ENCODE measurements around the gene TUFT1. TPM values are rescaled to one million over a fixed set of nuclear protein-coding genes. Genes with fewer than 3 reads are reported as not detected.

The TUFT1 gene
- total RNA-seq, result 1 to 10 TPM; 2.0 to 2.3 TPM

DNA sequence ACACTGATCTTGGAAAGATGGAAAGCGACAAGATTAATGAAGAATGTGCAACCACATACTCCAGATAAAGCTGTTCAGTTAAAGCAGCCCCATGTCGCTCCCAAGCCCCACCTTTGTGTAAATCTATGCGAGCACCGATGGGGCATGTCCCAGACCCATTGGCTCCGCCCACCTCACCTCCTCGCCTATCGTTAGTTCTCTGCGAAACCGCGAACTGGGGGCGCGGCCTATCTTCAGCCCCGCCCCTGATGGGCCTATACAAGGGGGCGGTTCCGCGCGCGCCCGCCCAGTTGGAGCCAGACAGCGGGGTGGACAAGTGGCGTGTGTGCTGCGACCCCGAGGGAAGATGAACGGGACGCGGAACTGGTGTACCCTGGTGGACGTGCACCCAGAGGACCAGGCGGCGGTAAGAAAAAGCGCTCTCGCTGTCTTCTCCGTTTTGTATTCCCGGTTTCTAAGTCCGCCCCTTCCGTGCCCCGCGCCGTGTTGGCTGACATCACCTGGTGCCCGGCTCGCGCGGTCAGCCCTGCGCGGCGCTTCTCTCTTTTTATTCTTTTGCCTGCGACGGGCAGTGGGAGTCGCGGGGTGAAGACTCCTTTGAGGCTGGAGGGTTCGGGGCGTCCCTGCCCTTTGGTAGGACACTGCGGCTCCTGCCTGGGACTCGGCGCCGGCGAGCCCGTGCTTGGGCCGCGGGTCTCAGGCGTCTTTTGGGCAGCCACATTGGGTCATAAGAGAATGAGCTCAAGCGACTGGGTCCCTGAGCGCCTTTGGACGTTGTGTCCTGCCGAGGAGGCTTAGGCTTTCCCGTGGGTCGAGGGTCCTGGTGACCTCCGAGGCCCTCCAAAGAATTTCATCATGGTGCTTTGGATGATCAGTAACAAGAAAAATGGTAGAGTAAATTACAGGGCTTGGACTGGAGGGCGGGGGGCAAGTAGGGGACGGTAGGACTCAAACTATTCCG lies at the start of gene TUFT1:
TSS of gene TUFT1 (plus strand) at position 289 of the 961 bp plus-strand sequence. CDS start at position 347, 58 bp downstream.
- H3K27ac Mint-ChIP-seq, result peak within 1 kb of the TSS in 1 of 2 donors; percentile 76
- ATAC-seq (peak; percentile 99), DNase-seq (ENCODE audit: low spot score) (peak; percentile 92)
- H3K27me3 Mint-ChIP-seq, result peaks cover 14 to 20% of the 10 kb centered on the region in 2 donors
- H3K4me1 Mint-ChIP-seq (ENCODE audit: low read depth in 2 of 2), result peaks cover 15 to 18% of the 10 kb centered on the region in 2 donors
- H3K36me3 Mint-ChIP-seq, result no peaks in the 10 kb centered on the region
- H3K4me3 Mint-ChIP-seq, result peak within 1 kb of the TSS; percentile 96
- H3K9me3 Mint-ChIP-seq, result no peaks in the 10 kb centered on the region

DNA sequence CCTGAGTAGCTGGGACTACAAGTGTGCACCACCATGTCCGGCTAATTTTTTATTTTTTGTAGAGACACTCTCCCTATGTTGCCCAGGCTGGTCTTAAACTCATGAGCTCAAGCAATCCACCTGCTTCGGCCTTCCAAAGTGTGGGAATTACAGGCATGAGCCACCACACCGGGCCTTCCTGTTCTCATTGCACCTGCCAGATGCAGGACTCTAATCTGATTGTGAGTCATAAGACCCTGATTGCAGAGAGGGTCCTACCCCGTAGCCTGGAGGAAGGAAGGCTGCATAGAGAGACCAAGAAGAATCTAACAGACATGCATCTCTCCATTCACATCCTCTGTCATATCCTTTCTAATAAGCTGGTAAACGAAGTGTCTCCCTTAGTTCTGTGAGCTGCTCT lies 48.5 kb upstream of the TUFT1 start:
- Mint-ChIP-seq H3K4me1 (ENCODE audit: low read depth in 2 of 2) (no peaks in the 10 kb centered on the region), H3K36me3 (no peaks in the 10 kb centered on the region), H3K27me3 (peaks cover 0 to 7% of the 10 kb centered on the region in 2 donors), H3K9me3 (no peaks in the 10 kb centered on the region), H3K4me3 (no peak overlapping the region), H3K27ac (no peak overlapping the region)
- DNase-seq (ENCODE audit: low spot score) (no peak), ATAC-seq (no peak)

GRCh38 chr1:151492120-151492519 lies 48.0 kb upstream of the TUFT1 start:
- DNase-seq (ENCODE audit: low spot score), result no peak
- H3K36me3 Mint-ChIP-seq, result no peaks in the 10 kb centered on the region
- H3K27ac Mint-ChIP-seq, result no peak overlapping the region
- ATAC-seq, result no peak
- no peak overlapping the region for H3K4me3 Mint-ChIP-seq
- H3K27me3 Mint-ChIP-seq, result peaks cover 0 to 7% of the 10 kb centered on the region in 2 donors
- no peaks in the 10 kb centered on the region for H3K9me3 Mint-ChIP-seq
- H3K4me1 Mint-ChIP-seq (ENCODE audit: low read depth in 2 of 2), result no peaks in the 10 kb centered on the region

- Mint-ChIP-seq H3K9me3 (no peaks in the 10 kb centered on the region), H3K27me3 (peaks cover 0 to 7% of the 10 kb centered on the region in 2 donors), H3K4me3 (no peak overlapping the region), H3K27ac (no peak overlapping the region), H3K36me3 (no peaks in the 10 kb centered on the region), H3K4me1 (ENCODE audit: low read depth in 2 of 2) (no peaks in the 10 kb centered on the region)
- DNase-seq (ENCODE audit: low spot score), result no peak
- no peak for ATAC-seq
These were observed 47.1 kb upstream of the TUFT1 start for GRCh38 chr1:151493042-151493441.

DNA sequence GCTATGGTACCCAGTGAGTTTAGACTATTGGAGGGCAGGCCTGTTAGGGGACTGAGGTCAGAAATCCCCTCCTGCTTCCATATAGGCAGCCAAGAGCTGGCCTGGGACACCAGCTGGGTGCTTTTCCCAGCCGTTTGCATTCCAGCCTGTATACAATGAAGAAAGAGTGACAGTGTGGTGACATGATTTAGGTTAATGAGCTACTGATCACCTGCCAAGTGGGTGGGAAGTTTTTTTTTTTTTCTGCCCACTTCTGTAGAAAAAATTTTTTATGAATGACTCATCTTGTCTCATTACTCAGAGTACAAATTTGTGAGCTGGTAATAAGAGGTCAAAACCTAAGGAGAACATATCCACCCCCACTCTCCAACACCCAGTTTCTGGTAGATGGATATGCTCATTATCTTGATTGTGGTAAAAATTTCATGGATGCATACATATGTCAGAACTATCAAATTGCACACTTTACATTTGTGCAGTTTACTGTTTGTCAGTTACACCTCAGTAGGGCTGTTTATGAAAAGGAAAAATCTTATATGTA lies 45.3 kb upstream of the TUFT1 start:
- Mint-ChIP-seq H3K27me3 (peaks cover 0 to 7% of the 10 kb centered on the region in 2 donors), H3K4me3 (no peak overlapping the region), H3K4me1 (ENCODE audit: low read depth in 2 of 2) (no peaks in the 10 kb centered on the region), H3K36me3 (no peaks in the 10 kb centered on the region), H3K27ac (no peak overlapping the region), H3K9me3 (no peaks in the 10 kb centered on the region)
- no peak for ATAC-seq
- no peak for DNase-seq (ENCODE audit: low spot score)

DNA sequence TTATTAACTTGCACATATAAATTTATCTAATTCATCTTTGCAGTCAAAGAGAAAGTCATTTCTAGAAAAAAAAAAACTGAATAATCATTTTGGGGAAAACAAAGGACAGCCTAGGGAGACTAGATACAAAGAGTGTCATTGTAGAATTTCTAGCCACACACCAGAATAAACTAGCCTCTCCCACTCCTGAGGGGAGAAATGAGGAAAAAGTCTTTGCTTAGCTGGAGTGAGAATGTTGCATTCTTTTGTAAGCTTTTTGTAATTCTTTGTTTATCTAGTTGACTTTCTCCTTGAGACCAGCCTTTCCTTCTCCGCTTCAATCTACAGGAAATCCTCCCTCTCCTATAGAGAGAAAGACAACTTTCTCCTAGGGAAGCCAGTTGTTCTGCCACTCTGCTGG lies 44.8 kb upstream of the TUFT1 start:
- DNase-seq (ENCODE audit: low spot score) (no peak), ATAC-seq (no peak)
- H3K4me1 Mint-ChIP-seq (ENCODE audit: low read depth in 2 of 2), result no peaks in the 10 kb centered on the region
- H3K9me3 Mint-ChIP-seq, result no peaks in the 10 kb centered on the region
- no peak overlapping the region for H3K4me3 Mint-ChIP-seq
- H3K27ac Mint-ChIP-seq, result no peak overlapping the region
- peaks cover 0 to 7% of the 10 kb centered on the region in 2 donors for H3K27me3 Mint-ChIP-seq
- no peaks in the 10 kb centered on the region for H3K36me3 Mint-ChIP-seq

- no peak overlapping the region for H3K4me3 Mint-ChIP-seq
- no peaks in the 10 kb centered on the region for H3K9me3 Mint-ChIP-seq
- no peak overlapping the region for H3K27ac Mint-ChIP-seq
- H3K4me1 Mint-ChIP-seq (ENCODE audit: low read depth in 2 of 2), result no peaks in the 10 kb centered on the region
- H3K27me3 Mint-ChIP-seq, result no peaks in the 10 kb centered on the region
- no peaks in the 10 kb centered on the region for H3K36me3 Mint-ChIP-seq
- DNase-seq (ENCODE audit: low spot score) (no peak), ATAC-seq (no peak)
These were observed 40.7 kb upstream of the TUFT1 start for GRCh38 chr1:151499365-151499764.

- Mint-ChIP-seq H3K9me3 (no peaks in the 10 kb centered on the region), H3K27ac (no peak overlapping the region), H3K27me3 (no peaks in the 10 kb centered on the region), H3K4me3 (no peak overlapping the region), H3K4me1 (ENCODE audit: low read depth in 2 of 2) (no peaks in the 10 kb centered on the region), H3K36me3 (no peaks in the 10 kb centered on the region)
- DNase-seq (ENCODE audit: low spot score) (no peak), ATAC-seq (no peak)
These were observed 40.2 kb upstream of the TUFT1 start for GRCh38 chr1:151499930-151500329.

DNA sequence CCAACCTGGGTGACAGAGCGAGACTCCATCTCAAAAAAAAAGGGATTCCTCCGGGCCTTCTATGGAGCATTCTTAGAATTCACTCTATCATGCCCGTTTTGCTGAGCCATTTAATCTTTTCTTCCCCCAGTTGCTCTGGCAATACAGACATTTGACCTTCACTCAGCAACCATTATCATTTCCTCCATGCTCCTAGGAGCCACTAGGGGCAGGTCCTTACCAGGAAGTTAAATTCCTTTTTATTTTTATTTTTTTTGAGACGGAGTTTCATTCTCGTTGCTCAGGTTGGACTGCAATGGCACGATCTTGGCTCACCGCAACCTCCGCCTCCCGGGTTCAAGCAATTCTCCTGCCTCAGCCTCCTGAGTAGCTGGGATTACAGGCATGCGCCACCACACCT lies 38.6 kb upstream of the TUFT1 start:
- no peaks in the 10 kb centered on the region for H3K9me3 Mint-ChIP-seq
- H3K4me3 Mint-ChIP-seq, result no peak overlapping the region
- no peak for DNase-seq (ENCODE audit: low spot score)
- H3K27me3 Mint-ChIP-seq, result peaks cover 0 to 3% of the 10 kb centered on the region in 2 donors
- no peaks in the 10 kb centered on the region for H3K36me3 Mint-ChIP-seq
- H3K4me1 Mint-ChIP-seq (ENCODE audit: low read depth in 2 of 2), result peaks cover 0 to 2% of the 10 kb centered on the region in 2 donors
- no peak overlapping the region for H3K27ac Mint-ChIP-seq
- no peak for ATAC-seq

GRCh38 chr1:151502035-151502700 lies 37.9 kb upstream of the TUFT1 start:
- no peaks in the 10 kb centered on the region for H3K36me3 Mint-ChIP-seq
- H3K27me3 Mint-ChIP-seq, result peaks cover 0 to 3% of the 10 kb centered on the region in 2 donors
- H3K27ac Mint-ChIP-seq, result no peak overlapping the region
- H3K9me3 Mint-ChIP-seq, result no peaks in the 10 kb centered on the region
- no peak overlapping the region for H3K4me3 Mint-ChIP-seq
- ATAC-seq (no peak), DNase-seq (ENCODE audit: low spot score) (no peak)
- peaks cover 0 to 2% of the 10 kb centered on the region in 2 donors for H3K4me1 Mint-ChIP-seq (ENCODE audit: low read depth in 2 of 2)

DNA sequence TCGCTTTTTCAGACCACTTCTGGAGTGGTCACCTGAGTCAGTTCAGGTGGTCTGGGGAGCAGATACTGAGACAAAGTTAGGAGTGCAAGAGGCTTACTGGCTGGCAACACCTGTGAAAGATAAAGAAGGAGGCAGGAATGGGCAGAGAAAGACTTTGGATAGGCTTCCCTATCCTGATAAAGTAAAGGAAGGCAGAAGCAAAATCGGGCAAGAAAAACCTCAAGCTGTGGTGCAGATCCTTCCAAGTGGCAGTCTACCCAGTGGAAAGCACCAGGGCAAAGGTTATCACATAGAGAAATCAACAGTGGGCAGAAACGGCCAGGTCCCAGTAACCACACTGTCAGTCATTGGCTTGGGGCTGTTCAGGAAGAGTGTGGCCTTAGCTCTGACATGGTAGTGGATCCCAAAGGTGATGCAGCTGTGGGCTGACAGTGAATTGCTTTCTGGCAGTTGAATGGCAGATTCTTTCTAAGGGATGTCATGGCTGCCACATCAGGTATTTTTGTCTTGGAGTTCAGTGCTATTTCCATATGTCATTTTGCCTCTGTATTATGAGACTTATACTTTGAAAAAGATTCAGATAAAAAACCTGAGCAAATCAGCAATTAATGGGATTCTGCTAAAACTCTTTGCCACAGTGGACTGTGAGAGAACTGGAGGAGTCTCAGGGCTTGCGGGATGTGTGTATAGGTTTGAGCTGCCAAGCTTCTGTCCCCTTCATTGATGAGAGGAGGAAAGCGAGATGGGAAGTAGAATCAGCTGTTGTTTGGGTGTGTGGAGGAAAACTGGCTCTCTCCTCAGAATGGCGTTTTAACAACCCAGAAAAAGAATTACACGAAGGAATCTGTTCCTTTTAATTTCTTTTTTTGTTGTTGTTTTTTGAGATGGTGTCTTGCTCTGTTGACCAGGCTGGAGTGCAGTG lies 37.0 kb upstream of the TUFT1 start:
- peak in 1 of 2 donors; percentile 45 for ATAC-seq
- H3K27ac Mint-ChIP-seq, result no peak overlapping the region

DNA sequence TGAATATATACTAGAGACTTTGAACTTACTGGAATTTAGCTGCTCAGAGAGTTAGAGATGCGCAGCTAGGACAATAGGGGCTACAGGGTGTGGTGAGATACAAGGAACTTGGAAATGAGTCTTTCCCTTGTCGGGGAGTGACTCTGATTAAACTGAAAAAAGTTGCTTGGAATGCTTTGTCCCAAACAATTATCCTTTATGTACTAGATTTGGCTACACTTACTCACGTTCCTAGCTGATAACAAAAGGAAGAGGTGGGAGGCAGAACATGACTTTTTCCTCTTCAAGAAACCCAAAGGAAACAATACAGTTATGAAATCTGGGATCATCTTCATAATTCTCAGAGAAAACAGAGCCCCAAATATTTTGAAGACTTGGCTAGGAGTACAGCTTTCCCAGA lies 35.9 kb upstream of the TUFT1 start:
- peaks cover 0 to 3% of the 10 kb centered on the region in 2 donors for H3K27me3 Mint-ChIP-seq
- H3K36me3 Mint-ChIP-seq, result no peaks in the 10 kb centered on the region
- H3K9me3 Mint-ChIP-seq, result no peaks in the 10 kb centered on the region
- H3K4me1 Mint-ChIP-seq (ENCODE audit: low read depth in 2 of 2), result peaks cover 0 to 2% of the 10 kb centered on the region in 2 donors
- no peak for DNase-seq (ENCODE audit: low spot score)
- H3K27ac Mint-ChIP-seq, result no peak overlapping the region
- ATAC-seq, result no peak
- no peak overlapping the region for H3K4me3 Mint-ChIP-seq

More for the DNA sequence above, 37.0 kb upstream of the TUFT1 start:
- H3K4me1 Mint-ChIP-seq (ENCODE audit: low read depth in 2 of 2), result peaks cover 0 to 2% of the 10 kb centered on the region in 2 donors
- H3K36me3 Mint-ChIP-seq, result no peaks in the 10 kb centered on the region
- no peak for DNase-seq (ENCODE audit: low spot score)
- peaks cover 0 to 3% of the 10 kb centered on the region in 2 donors for H3K27me3 Mint-ChIP-seq
- H3K9me3 Mint-ChIP-seq, result no peaks in the 10 kb centered on the region
- H3K4me3 Mint-ChIP-seq, result no peak overlapping the region

DNA sequence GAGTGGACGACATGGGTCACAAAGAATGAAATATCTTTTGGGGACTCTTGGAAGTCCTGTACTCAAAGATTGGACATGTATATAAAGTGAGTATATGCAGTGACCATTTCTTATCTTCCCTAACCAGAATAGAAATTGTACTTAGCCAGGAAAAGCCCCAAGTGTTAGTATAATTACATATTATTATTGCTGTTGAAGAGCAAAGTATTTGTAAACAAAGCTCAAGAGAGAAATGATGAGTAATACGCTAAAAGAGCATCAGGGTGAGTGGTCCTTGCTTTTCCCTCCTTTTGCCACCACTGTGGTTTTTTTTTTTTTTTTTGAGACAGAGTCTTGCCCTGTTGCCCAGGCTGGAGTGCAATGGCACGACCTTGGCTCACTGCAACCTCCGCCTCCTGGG lies 35.4 kb upstream of the TUFT1 start:
- Mint-ChIP-seq H3K9me3 (no peaks in the 10 kb centered on the region), H3K27ac (no peak overlapping the region), H3K27me3 (peaks cover 0 to 3% of the 10 kb centered on the region in 2 donors), H3K36me3 (no peaks in the 10 kb centered on the region), H3K4me1 (ENCODE audit: low read depth in 2 of 2) (peaks cover 0 to 2% of the 10 kb centered on the region in 2 donors), H3K4me3 (no peak overlapping the region)
- ATAC-seq (no peak), DNase-seq (ENCODE audit: low spot score) (no peak)

Measured in natural killer cell treated with Interleukin-12 subunit alpha and Interleukin-12 subunit beta and Interleukin-15 and Interleukin-18, amount 100 ng/mL, for 72 hours (primary cell).